Stimulated activated naive CD4-positive, alpha-beta T cell treated with Interleukin-2 at 50 U/mL for 16 hours (primary cell): ENCODE measurements around the gene BRD3.

Source experiments
- DNase-seq: peaks from one replicate; lab custom pipeline; 2025; lab: John Stamatoyannopoulos, UW

The BRD3 gene

DNA sequence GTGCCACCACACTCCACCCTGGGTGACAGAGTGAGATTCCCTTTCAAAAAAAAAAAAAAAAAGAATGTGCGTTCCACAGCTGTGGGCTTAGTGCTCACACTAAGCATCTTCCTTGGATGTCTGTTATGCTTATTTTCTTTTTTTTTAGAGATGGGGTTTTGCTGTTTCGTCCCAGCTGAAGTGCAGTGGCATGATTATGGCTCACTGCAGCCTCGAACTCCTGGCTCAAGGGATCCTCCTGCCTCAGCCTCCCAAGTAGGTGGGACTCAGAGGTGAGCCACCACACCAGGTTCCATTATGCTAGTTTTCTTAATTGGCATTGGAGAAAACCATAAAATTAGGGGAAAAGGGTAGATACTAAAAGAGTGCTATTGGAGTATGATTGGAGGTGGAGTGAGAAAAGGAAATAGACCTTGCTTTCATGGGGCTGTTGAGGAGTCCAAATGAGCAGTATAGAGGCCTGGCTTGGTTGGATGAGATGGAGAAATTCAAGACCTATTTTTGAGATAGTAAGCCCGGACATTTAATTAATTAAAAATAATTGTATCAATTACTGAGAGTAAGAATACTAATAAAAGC, 43.5 kb downstream of the BRD3 start:
- DNase-seq = no peak

DNA sequence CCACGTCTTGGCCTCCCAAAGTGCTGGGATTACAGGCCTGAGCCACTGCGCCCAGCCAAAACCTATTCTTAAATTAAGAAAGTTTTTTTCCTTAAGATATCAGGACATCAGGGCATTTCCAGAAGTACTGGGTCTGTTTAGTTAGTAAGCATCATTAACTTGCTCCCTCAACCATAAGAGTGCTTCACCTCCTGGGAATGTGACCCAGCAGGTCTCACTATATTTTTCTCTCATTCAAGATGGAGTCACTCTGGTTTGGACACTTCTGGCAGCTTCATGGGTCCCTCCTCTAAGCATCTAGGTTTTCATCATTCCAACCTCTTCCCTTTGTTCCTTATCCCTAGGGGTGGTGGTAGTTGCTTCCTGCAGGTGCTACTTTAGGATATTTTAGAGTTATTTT, 52.9 kb downstream of the BRD3 start:
- DNase-seq = no peak

DNA sequence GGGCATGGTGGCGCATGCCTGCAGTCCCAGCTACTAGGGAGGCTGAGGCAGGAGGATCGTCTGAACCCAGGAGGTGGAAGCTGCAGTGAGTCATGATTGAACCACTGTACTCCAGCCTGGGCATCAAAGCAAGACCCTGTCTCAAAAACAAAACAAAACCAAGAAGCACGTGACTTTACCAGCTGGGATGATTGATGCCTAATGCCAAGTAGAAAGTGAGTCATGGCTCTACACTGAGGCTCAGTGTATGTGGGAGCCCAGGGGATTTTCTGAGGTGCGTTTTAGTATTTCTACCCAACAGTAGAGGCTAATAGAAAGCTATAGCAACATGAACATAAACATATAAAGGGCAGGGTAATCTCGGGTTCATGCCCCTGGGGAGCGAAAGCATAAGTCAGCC, 56.4 kb downstream of the BRD3 start:
- no peak for DNase-seq

DNA sequence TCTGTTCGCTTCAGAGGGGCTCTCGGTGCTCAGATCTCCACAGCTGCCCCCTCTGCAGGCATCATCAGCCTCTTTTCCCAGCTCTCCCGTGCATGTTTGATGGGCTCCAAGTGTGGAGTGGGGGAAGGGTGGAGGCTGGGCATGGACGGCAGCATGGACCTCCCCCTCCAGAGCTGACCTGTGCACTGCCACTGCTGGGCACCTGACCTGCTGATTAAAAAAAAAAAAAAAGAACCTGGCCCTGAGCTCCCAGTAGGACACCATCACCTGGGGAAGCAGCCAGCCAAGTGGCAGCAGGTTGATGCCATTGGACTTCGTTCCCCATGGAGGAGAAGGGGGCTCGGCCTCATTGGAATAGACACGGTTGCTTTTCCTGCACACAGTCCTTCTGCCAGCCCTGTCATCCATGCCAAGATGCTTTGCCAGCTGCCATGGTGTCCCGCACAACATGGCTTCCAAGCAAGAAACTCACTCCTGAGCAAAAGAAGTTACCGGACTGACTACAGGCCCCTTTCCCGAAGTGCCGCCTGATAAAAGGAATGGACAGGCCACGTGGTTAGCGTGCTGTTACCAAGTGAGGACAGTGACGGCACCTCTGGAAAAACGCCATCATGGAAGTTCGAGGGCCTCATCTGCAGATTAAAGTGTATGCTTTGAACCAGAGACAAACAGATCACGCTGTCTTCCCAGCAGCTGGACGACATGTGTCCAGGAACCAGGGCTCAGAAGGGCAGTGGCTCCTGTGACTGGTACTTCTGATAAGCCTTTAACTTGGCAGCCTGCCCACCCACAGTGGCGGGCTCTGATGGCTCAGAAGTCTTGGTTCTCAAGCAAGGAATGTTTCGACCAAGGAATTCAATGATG, 57.3 kb downstream of the BRD3 start:
- DNase-seq = no peak

DNA sequence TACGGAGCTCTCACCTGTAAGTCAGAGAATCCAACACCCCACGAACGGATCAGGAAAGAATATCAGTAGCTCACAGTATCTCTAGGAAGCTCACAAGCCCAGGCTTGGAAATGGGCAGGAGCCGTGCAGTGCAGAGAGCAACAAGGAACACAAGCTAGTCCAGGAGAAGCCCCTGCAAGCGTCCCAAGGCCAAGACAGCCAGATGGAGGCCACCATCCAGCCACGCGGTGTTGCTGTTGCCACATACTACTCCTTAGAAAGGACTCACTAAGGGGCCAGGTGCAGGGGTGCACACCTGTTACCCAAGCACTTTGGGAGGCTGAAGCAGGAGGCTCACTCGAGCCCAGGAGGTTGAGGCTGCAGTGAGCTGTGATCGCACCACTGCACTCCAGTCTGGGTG, 60.3 kb downstream of the BRD3 start:
- DNase-seq = no peak

DNA sequence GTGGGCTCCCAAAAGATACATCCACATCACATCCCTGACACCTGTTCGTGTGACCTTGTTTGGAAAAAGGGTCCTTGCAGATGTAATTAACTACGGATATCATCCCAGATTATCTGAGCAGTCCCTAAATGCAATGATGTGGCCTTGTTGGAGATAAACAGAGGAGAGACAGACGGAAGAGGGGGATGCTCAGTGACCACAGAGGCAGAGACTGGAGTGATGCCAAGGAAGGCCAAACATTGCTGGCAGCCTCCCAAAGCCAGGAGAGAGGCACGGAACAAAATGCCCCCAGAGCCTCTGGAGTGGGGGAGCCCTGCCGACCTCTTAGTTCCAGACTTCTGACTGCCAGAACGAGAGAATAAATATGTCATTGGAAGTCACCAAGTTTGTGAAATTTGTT, 60.7 kb downstream of the BRD3 start:
- no peak for DNase-seq

DNA sequence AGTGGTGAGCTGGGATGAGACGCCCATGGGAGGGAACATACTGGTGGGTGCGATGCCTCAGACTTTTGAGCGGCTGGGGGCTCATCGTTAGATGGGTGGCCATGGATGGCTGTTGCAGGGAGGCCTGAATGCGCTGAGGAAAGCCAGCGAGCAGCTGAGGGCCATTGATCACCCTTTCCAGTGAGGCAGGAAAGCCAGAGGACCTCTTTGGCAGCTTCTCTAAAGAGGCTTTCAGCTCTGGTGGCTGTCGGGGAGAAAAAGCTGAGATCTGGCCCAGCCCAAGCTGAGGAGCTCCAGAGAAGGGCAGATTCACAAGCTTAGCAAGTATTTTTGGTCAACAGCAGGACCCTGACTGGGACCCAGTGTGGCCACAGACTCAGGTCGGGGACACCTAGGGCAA, 62.4 kb downstream of the BRD3 start:
- DNase-seq = no peak

DNA sequence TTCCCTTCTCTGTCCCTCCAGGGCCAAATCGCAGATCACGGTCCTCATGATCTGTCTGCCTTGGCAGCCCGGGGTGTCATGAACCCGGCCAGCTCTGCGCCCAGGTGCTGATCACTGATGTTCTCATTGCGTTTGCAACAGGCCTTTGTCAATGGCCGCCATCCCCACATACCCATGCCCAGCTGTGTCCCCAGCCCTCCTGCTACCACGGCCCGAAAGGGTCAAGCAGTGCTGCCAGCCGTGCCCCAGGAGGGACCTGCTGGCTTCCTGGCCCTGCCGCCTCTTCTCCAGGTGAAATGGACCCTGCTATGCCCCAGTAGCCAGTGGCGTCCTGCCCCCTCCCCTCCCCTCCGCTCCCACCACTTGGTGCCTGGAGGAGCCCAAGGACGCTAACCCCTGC, 62.9 kb downstream of the BRD3 start:
- DNase-seq = no peak

DNA sequence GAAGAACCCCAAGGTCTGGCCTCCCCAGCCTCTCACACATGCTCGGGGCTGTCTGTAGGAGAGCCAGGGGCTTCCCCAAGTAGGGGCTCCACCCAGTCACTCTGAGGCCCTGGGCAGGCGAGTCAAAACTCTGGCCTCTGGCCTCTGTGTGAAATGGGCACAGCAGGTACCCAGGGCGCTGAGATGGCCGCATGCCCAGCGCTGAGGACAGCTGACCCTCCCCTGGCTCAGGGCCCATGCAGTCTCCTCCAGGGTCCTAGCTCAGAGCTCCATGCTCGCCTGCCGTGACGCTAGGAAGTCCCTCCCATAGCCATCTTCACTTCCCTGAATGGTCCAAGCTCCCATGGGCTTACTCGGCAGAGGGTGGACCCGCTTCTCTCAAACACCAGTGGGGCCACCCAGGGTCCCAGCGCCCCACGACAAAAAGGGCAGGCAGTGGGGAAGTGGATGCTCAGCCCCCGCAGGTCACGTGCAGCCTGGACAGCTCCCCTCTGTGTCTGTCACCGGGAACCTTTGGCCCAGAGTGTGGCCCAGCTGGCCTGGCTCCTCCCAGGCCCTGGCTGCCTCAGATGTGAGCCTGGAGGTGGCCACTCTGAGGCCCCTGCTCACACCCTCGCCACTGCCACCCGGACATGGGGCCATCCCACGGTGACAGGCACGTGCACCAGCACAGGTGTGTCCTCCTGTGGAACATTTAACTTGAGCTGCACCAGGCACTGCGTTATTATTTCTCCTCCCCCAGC, 63.5 kb downstream of the BRD3 start:
- DNase-seq = no peak

DNA sequence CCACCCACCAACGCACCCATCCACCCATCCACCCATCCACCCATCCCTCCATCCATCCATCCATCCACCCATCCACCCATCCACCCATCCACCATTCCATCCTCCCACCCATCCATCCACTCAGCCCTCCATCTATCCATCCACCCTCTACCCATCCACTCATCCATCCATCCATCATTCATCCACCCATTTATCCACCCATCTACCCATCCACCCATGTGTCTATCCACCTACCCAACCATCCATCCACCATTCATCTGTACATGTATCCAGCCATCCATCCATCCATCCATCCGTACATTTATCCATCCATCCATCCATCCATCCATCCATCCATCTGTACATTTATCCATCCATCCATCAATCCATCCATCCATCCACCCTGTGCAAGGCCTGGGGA, 64.6 kb downstream of the BRD3 start:
- no peak for DNase-seq

DNA sequence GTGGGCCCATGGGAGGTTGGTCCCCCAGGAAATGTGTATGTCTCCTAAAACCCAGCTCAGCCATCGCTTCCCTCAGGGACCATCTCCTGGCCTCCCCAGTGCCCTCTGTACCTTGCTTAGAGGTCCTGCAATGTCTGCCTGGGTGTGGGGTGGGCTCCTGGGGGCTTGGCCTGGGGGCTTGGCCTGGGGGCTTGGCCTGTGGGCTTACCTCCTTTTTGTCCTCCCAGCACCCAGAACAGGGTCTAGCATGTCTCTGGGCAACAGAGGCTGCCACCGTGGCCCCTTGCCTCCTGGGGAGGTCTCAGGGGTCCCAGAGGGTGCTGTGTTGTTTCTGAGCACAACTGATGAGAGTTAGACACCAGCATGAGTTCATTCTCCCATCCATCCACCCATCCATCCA, 65.0 kb downstream of the BRD3 start:
- no peak for DNase-seq

DNA sequence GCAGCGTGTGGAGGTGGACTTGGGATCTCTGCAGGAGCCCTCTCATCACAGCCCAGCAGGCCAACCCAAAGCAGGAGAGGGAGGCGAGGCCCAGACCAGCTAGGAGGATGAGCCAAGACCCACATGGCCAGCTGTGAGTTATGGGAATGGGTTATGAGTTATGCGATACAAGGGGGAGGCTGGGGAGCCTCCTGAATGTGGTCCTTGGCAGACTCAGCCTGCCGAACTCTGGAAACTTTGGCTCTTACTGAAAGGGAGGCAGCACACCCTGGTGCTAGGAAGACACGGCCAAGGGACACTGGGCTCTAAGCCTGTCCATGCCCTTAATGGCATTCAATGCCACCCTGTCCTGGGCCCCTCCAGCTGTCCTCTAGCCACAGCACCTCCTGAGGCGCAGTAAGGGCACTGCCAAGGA, 68.0 kb downstream of the BRD3 start:
- DNase-seq = no peak

DNA sequence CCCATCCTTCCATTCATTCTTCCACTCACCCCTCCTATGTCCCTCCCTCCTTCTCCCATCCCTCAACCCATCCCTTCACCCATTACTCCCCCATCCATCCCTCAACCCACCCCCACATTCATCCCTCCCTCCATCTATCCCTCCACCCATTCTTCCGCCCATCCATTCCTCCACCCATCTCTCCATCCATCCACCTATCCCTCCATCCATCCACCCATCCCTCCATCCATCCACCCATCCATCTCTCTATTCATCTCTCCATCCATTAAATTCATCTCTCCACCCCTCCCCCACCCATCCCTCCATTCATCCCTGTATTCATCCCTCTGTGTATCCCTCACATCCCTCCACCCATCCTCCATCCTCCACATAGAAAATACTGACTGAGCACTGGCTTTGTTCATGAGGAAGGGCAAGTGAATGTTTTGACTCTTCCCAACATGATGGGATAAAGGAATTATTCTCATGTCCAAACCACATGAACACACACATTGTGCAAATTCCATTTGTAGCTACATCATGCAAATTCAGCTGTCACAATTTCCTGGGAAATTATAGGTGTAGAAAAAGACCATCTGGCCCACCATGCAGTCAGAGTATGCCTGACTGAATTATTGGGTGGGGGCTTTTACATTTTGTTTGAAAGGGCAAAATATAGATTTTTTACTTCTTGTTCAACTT, 68.8 kb downstream of the BRD3 start:
- DNase-seq = no peak

DNA sequence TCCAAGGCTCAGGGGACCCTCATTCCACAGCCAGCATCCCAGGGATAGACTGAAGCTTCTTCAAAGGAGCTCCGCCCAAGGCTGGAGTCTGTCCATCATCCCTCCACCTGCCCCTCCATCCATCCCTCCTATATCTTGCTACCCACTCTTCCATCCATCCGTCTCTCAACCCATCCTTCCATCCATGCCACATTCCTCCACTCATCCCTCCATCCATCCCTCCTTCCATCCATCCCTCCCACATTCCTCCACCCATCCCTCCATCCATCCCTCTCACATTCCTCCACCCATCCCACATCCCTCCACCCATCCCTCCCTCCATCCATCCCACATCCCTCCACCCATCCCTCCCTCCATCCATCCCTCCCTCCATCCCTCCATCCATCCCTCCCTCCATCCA, 70.2 kb downstream of the BRD3 start:
- no peak for DNase-seq

DNA sequence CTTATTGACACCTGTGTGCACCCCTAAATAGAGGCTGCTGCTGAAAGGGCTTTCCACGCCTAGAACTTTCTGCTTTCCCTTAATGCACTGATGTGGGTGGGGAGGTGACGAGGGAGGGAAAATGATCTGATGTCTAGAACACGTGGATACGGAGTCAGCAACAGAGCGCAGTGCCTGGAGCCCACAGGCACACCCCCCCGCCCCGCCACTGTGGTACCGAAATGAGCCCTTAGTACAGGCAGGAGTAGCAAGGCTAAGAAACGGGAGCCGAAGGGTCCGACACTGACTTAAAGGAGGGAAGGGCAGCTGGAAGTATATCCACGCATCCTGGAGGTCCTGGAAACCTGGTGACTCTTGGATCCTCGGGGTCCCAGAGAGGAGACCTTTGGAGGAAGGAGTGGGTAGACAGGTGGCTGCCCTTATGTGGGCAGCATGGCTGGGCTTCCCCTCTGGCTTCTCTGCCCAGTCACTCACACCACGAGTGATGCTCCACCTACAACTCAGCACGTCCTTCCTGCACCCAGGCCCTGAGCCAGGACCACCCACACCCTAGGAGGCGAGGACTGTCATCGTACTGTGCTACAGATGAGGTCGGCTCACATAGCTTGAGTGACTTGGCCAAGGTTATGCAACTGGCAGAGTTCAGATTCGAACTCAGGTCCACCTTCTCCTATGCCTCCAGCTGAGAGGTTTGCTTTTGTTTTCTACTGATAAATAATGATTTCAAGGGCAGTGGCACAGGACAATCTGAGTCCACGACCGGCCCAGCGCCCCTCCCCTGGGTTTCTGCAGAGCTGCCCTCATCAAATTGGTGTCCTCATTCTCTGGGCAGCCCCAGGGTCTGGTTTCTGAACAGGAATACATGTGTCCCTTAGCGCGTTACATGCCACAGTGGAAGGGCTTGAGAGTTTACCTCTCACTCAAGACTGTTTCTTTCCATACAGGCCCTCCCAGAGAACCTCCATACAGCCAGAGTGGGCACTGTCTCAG, 71.0 kb downstream of the BRD3 start:
- DNase-seq = no peak

DNA sequence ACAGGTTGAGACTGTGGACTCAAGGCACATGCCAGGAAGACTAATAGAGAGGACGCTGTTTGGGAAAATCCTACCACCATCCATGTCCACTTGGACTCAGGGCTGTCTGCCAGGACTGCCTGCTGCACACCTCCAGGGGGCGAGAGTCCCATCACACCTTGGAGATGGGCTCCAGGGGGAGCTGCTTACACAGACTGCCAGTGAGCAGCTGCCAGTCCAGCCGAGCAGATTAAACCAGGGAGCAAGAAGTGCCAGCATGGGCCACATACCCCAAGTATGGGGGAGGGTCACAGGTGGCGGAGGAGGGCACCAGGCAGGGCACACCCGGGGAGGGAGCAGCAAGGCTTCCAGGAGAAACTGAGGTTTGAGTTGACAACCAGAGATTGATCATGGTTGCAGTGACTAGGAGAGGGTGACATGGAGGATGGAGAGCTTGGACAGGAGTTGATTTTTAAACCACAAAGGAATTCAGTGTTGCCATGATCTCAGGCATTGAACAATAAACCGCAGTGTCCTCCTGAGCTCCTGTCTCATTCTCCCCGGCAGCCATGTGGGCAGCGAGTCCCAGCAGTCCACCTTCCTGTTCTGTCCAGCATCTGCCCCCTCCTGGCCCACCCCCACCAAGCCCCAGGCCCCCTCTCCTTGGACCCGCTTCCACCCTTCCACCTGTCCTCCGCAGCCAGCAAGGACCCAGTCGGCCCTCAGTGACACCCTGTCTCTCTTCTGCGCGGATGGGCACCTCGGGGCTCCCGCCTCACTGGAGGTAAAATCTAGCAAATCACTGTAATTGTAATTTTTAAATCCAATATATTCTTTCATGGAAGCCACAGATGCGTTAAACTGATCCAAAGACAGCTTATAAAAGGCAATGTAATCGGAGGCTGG, 72.6 kb downstream of the BRD3 start:
- DNase-seq = no peak

DNA sequence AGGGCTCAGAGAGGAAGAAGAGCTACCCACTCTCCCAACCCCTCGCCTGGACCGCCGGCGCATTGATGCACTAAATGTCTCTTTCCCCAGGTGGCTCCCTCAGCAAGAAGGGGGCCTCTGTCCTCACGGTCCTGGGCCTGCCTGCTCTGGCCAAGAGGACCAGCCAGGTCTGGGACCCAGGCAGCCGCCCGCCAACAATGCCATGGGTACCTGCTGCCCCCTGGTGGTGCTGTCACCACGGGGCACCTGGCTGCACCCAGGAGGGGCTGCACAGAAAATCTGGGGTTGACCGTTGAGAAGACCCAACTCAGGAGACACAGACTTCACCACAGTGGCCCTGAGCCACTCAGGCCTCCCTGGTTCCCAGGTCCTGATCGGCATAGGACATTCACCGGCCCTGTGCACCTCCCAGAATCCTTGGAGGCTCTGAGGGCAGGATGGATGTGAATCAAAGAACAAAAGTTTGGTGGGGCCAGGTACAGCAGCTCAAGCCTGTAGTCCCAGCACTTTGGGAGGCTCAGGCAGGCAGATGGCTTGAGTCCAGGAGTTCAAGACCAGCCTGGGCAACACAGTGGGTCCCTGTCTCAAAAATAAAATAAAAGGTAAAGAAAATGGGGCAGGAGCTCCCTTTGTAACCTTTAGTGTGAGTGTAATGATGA, 73.3 kb downstream of the BRD3 start:
- peak; percentile 68 for DNase-seq

DNA sequence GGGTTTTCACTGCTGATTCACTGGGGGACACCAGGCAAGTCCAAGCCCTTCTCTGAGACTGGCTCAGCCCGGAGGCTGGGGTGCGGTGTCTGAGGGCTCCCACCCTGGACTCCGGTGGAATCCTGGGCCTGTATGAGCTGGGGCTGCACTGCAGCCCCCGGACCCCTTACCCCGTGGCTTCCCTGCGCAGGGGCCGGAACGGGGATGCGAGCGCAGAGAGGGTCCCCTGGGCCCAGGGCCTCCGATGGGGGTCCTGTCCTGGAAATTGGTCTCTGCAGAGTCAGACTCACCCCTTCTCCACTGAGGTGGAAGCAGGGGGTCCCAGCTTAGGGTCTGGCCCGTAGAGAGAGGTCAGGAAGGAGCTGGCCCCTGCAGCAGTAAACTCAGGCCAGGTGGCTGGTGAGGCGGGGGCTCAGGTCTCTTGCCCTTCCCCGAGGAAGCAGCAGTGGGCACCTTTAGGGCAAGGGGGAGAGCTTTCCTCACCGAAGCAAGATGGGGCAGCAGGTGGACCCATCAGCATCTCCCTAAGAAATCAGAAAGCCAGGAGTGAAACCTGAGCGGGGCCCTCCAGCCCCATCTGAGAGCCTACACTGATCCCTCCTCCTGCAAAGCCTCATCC, 74.1 kb downstream of the BRD3 start:
- DNase-seq = no peak
